Body of pancreas (tissue), 4 donors: ENCODE measurements around the gene SS18L1. TPM values are rescaled to one million over a fixed set of nuclear protein-coding genes. Genes with fewer than 3 reads are reported as not detected.

Experiments
- ATAC-seq: fragments of 150-250 bp; one replicate; pipeline ENCODE4 v1.9.1; 2016
- DNase-seq, 4 donors: peaks; one replicate each; pipeline ENCODE4 v3.0.0-alpha.2; 2019
- H3K27ac ChIP-seq, 4 donors: fragments of 200-600 bp; sonication (generic); 1 replicate in 3 of 4; 2 replicates in 1 of 4; pipeline versions ENCODE4 v1.5.1 to v1.6.1; 2016 to 2019; ENCODE audit warnings: mild to moderate bottlenecking in 1 of 4, mixed read lengths in 1 of 4, moderate library complexity in 1 of 4
- H3K27me3 ChIP-seq, 2 donors: fragments of 200-600 bp; sonication (generic); one replicate each; pipeline ENCODE4 v1.6.0; 2016; ENCODE audit warnings: mild to moderate bottlenecking in 1 of 2
- H3K36me3 ChIP-seq, 2 donors: fragments of 200-600 bp; sonication (generic); replicated peaks in 1 of 2; 2 replicates each; pipeline ENCODE4 v1.5.1; 2016; ENCODE audit warnings: low read depth in 2 of 2; ENCODE audit not compliant: insufficient read depth in 1 of 2
- H3K4me1 ChIP-seq: fragments of 200-600 bp; sonication (generic); one replicate; pipeline ENCODE4 v1.6.0; 2016
- H3K4me3 ChIP-seq, 2 donors: fragments of 200-600 bp; sonication (generic); 1 replicate in 1 of 2; 2 replicates in 1 of 2; pipeline ENCODE4 v1.5.1; 2016 to 2019
- H3K9me3 ChIP-seq, 3 donors: fragments of 200-600 bp; sonication (generic); 1 replicate in 2 of 3; 2 replicates in 1 of 3; pipeline ENCODE4 v1.5.1; 2016
- POLR2A ChIP-seq, 3 donors: fragments of 450-650 bp; IDR thresholded peaks; one replicate each; pipeline ENCODE4 v1.6.1; 2016; ENCODE audit warnings: antibody characterized with exemption in 3 of 3, mild to moderate bottlenecking in 2 of 3
- WGBS, 2 donors: methylation state at CpG; one replicate each; pipeline ENCODE4 v1.1.5; 2017; 5-methylcytosine and 5-hydroxymethylcytosine counted together
- intact Hi-C: fragments of 100-400 bp; cut with DNase I; formaldehyde crosslinking; loops from one replicate; pipeline ENCODE4 v1.15.1; 2023
- total RNA-seq, 2 donors: library from RNA; depleted of rRNA; stranded (reverse); fragments of >200 nt; gene quantifications; one replicate each; pipeline ENCODE4 v1.1.0, GENCODE V29; 2016
- TF ChIP-seq, protein P1 (sequence below), 7 experiments: fragments of 450-650 bp in 4 of 7; fragments of 200-600 bp in 3 of 7; sonication (generic) in 3 of 7; IDR thresholded peaks; one replicate each; pipeline ENCODE4 v1.5.1; 2016 to 2019; ENCODE audit warnings: antibody characterized with exemption in 7 of 7

Gene SS18L1
- total RNA-seq, 2 donors from 2014 or later, result 11.4 to 14.5 TPM

DNA sequence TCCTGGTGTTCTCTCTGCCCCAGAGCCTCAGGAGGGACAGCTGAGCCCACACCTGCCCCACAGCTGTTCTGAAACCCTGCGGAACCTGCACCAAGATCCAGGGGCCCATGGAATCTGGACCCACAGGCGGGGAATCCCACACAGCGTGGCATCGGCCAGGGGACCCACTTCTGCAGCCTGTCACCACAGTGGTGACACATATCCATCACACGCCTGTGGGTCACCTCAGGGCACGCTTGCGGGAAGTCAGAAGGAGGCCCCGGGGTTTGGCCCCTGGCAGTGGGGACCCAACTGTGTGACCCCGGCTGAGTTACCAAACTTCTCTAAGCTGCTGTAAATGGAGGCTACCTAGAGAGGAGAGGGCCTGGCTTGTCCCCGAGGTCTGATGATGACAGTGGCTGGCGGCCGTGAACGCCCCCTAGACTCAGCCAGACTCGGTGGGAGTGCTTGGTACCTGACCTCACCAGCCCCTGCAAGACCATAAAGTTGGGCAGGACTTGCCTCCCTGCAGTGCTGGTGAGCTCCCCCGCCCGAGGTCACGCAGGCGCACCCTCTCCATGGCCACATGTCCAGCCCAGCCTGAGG lies 78.8 kb downstream of the SS18L1 start:
- Histone ChIP-seq H3K4me1 (peaks cover 23% of the 10 kb centered on the region), H3K9me3 (no peaks in the 10 kb centered on the region), H3K27ac (no peak overlapping the region), H3K36me3 (no peaks in the 10 kb centered on the region), H3K4me3 (no peak overlapping the region), H3K27me3 (peaks cover 0 to 25% of the 10 kb centered on the region in 2 donors)
- 87 to 94% methylated on average over 7 to 17 of the region's 18 CpGs for WGBS, 2 donors
- TF ChIP-seq POLR2A (IDR thresholded peaks at IDR 0.05), result no peak
- TF ChIP-seq, protein P1, sequence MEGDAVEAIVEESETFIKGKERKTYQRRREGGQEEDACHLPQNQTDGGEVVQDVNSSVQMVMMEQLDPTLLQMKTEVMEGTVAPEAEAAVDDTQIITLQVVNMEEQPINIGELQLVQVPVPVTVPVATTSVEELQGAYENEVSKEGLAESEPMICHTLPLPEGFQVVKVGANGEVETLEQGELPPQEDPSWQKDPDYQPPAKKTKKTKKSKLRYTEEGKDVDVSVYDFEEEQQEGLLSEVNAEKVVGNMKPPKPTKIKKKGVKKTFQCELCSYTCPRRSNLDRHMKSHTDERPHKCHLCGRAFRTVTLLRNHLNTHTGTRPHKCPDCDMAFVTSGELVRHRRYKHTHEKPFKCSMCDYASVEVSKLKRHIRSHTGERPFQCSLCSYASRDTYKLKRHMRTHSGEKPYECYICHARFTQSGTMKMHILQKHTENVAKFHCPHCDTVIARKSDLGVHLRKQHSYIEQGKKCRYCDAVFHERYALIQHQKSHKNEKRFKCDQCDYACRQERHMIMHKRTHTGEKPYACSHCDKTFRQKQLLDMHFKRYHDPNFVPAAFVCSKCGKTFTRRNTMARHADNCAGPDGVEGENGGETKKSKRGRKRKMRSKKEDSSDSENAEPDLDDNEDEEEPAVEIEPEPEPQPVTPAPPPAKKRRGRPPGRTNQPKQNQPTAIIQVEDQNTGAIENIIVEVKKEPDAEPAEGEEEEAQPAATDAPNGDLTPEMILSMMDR (IDR thresholded peaks at IDR 0.05), result no peak
- DNase-seq (no peak), ATAC-seq (no peak)
- intact Hi-C loops, result no loop called here

DNA sequence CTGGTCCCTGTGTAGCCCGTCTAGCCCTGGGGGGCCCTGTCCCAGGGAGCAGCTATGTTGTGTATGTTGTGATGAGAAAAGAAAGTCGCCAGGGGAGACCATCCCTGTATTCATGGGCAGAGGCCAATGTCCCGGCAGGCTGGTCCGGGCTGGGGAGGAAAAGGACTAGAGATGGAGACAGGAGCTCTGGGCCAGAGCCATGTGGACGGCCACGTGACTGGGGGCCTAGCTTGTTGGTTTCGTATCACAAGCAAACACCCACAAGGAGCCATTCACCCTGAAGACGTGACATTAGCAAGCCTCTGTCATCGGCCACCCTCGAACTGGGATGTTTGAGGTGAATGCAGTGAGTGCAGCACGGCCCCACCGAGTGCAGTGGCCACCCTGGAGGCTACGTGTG lies 79.4 kb downstream of the SS18L1 start:
- Histone ChIP-seq H3K36me3 (no peaks in the 10 kb centered on the region), H3K9me3 (no peaks in the 10 kb centered on the region), H3K27me3 (peaks cover 0 to 19% of the 10 kb centered on the region in 2 donors), H3K4me3 (no peak overlapping the region), H3K27ac (no peak overlapping the region), H3K4me1 (peaks cover 30% of the 10 kb centered on the region)
- TF ChIP-seq, protein P1 (IDR thresholded peaks at IDR 0.05), result no peak
- TF ChIP-seq POLR2A (IDR thresholded peaks at IDR 0.05), result no peak
- intact Hi-C loops, result no loop called here
- WGBS, 2 donors, result 88 to 92% methylated on average over 2 to 13 of the region's 13 CpGs
- DNase-seq (no peak), ATAC-seq (no peak)

DNA sequence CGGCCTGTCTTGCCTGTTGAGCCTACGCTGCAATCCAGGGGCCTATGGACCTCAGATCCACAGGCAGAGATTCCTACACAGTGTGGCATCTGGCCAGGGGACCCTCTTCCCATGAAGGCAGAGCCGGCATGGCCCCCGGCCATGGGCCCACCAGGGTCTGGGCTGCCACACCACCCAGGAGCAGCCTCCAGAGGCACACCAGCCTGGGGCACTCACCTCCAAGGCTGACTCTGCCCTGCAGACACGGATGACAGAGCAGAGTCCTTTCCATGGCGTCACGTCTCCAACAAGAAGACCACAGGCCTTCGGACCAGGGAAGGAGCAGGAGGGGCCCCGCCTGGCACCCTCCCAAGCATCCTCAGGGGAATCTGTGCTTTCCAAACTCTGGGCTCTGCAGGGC lies 80.0 kb downstream of the SS18L1 start:
- peaks cover 33% of the 10 kb centered on the region for H3K4me1 ChIP-seq
- WGBS, 2 donors, result 85% methylated on average over 9 of the region's 9 CpGs; no CpG with 5 or more reads in 1 of the 2 donors
- DNase-seq (no peak), ATAC-seq (no peak)
- no peak for TF ChIP-seq POLR2A (IDR thresholded peaks at IDR 0.05)
- TF ChIP-seq, protein P1 (IDR thresholded peaks at IDR 0.05), result no peak
- no peak overlapping the region for H3K27ac ChIP-seq
- intact Hi-C loops, result no loop called here
- H3K36me3 ChIP-seq, result no peaks in the 10 kb centered on the region
- no peak overlapping the region for H3K4me3 ChIP-seq
- no peaks in the 10 kb centered on the region for H3K9me3 ChIP-seq
- peaks cover 0 to 15% of the 10 kb centered on the region in 2 donors for H3K27me3 ChIP-seq

DNA sequence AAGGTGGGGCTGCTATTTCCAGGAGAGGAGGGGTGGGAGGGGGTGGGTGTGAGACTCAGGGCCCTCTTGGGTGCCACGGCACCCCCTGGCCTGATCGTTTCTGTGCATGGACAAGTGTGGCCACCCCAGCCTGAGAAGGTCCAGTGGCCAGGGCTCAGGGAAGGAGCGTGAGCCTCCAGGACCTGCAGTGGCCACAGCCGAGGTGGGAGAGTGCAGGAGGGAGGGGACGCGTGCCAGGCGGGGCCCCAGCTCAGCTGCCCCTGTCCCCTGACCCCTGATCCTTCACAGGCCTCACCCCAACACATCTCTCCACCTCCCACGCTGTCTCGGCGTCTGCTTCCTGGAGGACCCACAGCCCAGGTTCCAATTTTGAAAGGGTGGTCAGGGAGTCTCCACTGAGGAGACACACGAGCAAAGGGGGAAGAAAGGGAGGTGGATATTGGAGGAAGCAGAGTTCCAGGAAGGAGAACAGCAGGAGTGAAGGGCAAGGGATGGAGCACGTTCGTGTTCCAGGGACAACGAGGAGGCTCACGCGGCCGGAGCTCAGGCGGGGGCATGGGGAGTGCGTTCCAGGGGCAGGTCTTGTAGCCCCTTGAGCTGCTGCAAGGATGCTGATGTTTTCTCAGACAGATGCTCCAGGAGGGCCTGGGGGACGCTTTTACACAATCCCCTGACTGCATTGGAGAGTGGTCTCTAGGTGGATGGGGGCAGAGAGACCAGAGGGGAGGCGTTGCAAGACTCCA lies 80.7 kb downstream of the SS18L1 start:
- Histone ChIP-seq H3K36me3 (no peaks in the 10 kb centered on the region), H3K27me3 (peaks cover 0 to 10% of the 10 kb centered on the region in 2 donors), H3K4me3 (no peak overlapping the region), H3K4me1 (peaks cover 26% of the 10 kb centered on the region), H3K9me3 (no peaks in the 10 kb centered on the region), H3K27ac (no peak overlapping the region)
- no peak for DNase-seq
- 66 to 69% methylated on average over 20 to 21 of the region's 21 CpGs for WGBS, 2 donors
- intact Hi-C loops, result no loop called here
- TF ChIP-seq, protein P1 (IDR thresholded peaks at IDR 0.05), result no peak
- no peak for TF ChIP-seq POLR2A (IDR thresholded peaks at IDR 0.05)
- no peak for ATAC-seq
